Amniotic epithelial cell (primary cell): ENCODE measurements around the gene NDUFB10.
A peak's percentile ranks its signal among the peaks of the same experiment; 100 is the strongest.

ENCODE experiments used
- DNase-seq: peaks from one replicate; pipeline ENCODE4 v3.0.0-alpha.2; 2010; ENCODE audit warnings: low read depth

NDUFB10 gene

GRCh38 chr16:1984347-1985225, 25.2 kb downstream of the NDUFB10 start:
- DNase-seq, result peak; percentile 15

GRCh38 chr16:1985466-1986150, 26.3 kb downstream of the NDUFB10 start:
- DNase-seq, result no peak

GRCh38 chr16:1987198-1987597, 27.9 kb downstream of the NDUFB10 start:
- no peak for DNase-seq

- DNase-seq, result no peak
Observed at GRCh38 chr16:1989209-1990100, 30.1 kb downstream of the NDUFB10 start, which contains the start of gene SYNGR3. Gene SYNGR3 (plus strand): TSS chr16:1989970. CDS start chr16:1990103, 133 bp downstream.

- DNase-seq, result no peak
Observed at GRCh38 chr16:1990101-1990350, 30.7 kb downstream of the NDUFB10 start.

GRCh38 chr16:1990351-1991134, 31.2 kb downstream of the NDUFB10 start:
- DNase-seq, result no peak

GRCh38 chr16:1991135-1991551, 31.8 kb downstream of the NDUFB10 start:
- DNase-seq, result no peak

GRCh38 chr16:1991588-1991947, 32.2 kb downstream of the NDUFB10 start:
- no peak for DNase-seq

- peak; percentile 83 for DNase-seq
Observed at GRCh38 chr16:1991948-1992703, 32.8 kb downstream of the NDUFB10 start.

- no peak for DNase-seq
Observed at GRCh38 chr16:1992704-1993317, 33.5 kb downstream of the NDUFB10 start.

GRCh38 chr16:1993731-1994131, 34.4 kb downstream of the NDUFB10 start:
- peak; percentile 23 for DNase-seq

GRCh38 chr16:1997494-1998359, 38.4 kb downstream of the NDUFB10 start:
- DNase-seq, result peak; percentile 53

GRCh38 chr16:1998360-1998835, 39.1 kb downstream of the NDUFB10 start:
- DNase-seq, result no peak

- DNase-seq, result no peak
Observed at GRCh38 chr16:1998852-1999801, 39.8 kb downstream of the NDUFB10 start.

- DNase-seq, result no peak
Observed at GRCh38 chr16:1999866-2000514, 40.7 kb downstream of the NDUFB10 start.

GRCh38 chr16:2001035-2001434, 41.7 kb downstream of the NDUFB10 start:
- no peak for DNase-seq

GRCh38 chr16:2001456-2002355, 42.4 kb downstream of the NDUFB10 start:
- DNase-seq, result no peak
